Measurements from ENCODE around the gene OSBPL9. TPM values are rescaled to one million over a fixed set of nuclear protein-coding genes. Genes with fewer than 3 reads are reported as not detected.

Gene OSBPL9
- total and polyA plus RNA-seq, 4 donors, result 42.8 to 121 (median 78.8) TPM

GRCh38 chr1:51654000-51654399 is 37.1 kb downstream of the OSBPL9 start:
- Histone ChIP-seq H3K27ac (ENCODE audit: low read depth in 1 of 2, low read length in 2 of 2) (no peak overlapping the region), H3K36me3 (ENCODE audit: control insufficient read depth in 1 of 2, insufficient read depth in 2 of 2, low read length in 1 of 2) (peaks cover 2 to 3% of the 10 kb centered on the region in 2 donors), H3K9me3 (ENCODE audit: control insufficient read depth, low read length) (no peaks in the 10 kb centered on the region), H3K4me3 (ENCODE audit: low read length in 2 of 2) (no peak overlapping the region), H3K4me1 (ENCODE audit: control insufficient read depth in 1 of 2, insufficient read depth in 2 of 2, low read length in 2 of 2) (peaks cover 2 to 12% of the 10 kb centered on the region in 2 donors), H3K27me3 (ENCODE audit: control insufficient read depth in 1 of 2, insufficient read depth in 2 of 2, low read length in 1 of 2) (no peaks in the 10 kb centered on the region)
- WGBS, 2 donors, result 4 to 13% methylated on average over 1 of the region's 1 CpG
- intact Hi-C loops (cut with DNase I), result no loop called here
- DNase-seq (no peak), ATAC-seq (ENCODE audit: low FRiP score) (no peak)

- Histone ChIP-seq H3K27ac (ENCODE audit: low read depth in 1 of 2, low read length in 2 of 2) (no peak overlapping the region), H3K4me3 (ENCODE audit: low read length in 2 of 2) (no peak overlapping the region), H3K9me3 (ENCODE audit: control insufficient read depth, low read length) (no peaks in the 10 kb centered on the region), H3K27me3 (ENCODE audit: control insufficient read depth in 1 of 2, insufficient read depth in 2 of 2, low read length in 1 of 2) (no peaks in the 10 kb centered on the region), H3K36me3 (ENCODE audit: control insufficient read depth in 1 of 2, insufficient read depth in 2 of 2, low read length in 1 of 2) (peaks cover 0 to 2% of the 10 kb centered on the region in 2 donors), H3K4me1 (ENCODE audit: control insufficient read depth in 1 of 2, insufficient read depth in 2 of 2, low read length in 2 of 2) (peaks cover 2 to 9% of the 10 kb centered on the region in 2 donors)
- intact Hi-C loops (cut with DNase I), result loop anchor here (5.0 kb wide), 2 partner anchors 101 to 111 kb away; no protein-coding TSS in a partner anchor
- ATAC-seq (ENCODE audit: low FRiP score), result no peak
- no peak for DNase-seq
- 93 to 95% methylated on average over 4 of the region's 4 CpGs for WGBS, 2 donors
Observed at GRCh38 chr1:51656374-51656773, 39.5 kb downstream of the OSBPL9 start.

- intact Hi-C loops (cut with DNase I), result loop anchor here in 1 of 2 donors (5.0 kb wide), 1 partner anchor 72 kb away; no protein-coding TSS in a partner anchor
- no peak overlapping the region for H3K4me3 ChIP-seq (ENCODE audit: low read length in 2 of 2)
- no peak for DNase-seq
- ATAC-seq (ENCODE audit: low FRiP score), result peak; percentile 6
- H3K9me3 ChIP-seq (ENCODE audit: control insufficient read depth, low read length), result no peaks in the 10 kb centered on the region
- H3K4me1 ChIP-seq (ENCODE audit: control insufficient read depth in 1 of 2, insufficient read depth in 2 of 2, low read length in 2 of 2), result peaks cover 5 to 15% of the 10 kb centered on the region in 2 donors
- H3K27me3 ChIP-seq (ENCODE audit: control insufficient read depth in 1 of 2, insufficient read depth in 2 of 2, low read length in 1 of 2), result no peaks in the 10 kb centered on the region
- no peaks in the 10 kb centered on the region for H3K36me3 ChIP-seq (ENCODE audit: control insufficient read depth in 1 of 2, insufficient read depth in 2 of 2, low read length in 1 of 2)
- WGBS, 2 donors, result 32 to 37% methylated on average over 1 of the region's 1 CpG
- peak overlapping the region in 1 of 2 donors; percentile 28 for H3K27ac ChIP-seq (ENCODE audit: low read depth in 1 of 2, low read length in 2 of 2)
Observed at GRCh38 chr1:51660580-51660979, 43.7 kb downstream of the OSBPL9 start.

DNA sequence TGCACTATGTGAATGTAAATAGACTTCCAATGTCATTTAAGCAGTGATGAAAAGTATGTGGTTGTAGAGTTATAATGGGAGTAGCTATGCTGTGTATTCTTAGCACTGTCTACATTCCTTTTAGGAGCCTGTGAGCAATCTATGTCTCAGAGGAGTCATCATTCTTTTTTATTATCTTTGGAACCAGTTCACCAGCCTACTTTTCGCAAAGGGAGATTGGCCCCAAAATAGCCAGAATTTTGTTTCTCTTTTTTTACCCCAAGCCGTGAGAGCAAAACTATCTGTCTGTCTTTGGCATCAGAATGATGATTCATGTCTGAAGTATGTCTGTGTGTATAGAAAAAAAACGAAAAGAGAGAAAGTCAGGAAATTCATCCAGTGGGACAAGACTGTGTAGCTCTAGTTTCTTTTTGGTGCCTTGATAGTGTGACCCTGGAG is 44.2 kb downstream of the OSBPL9 start:
- intact Hi-C loops (cut with DNase I), result loop anchor here in 1 of 2 donors (5.0 kb wide), 1 partner anchor 71 kb away; no protein-coding TSS in a partner anchor
- WGBS, 2 donors, result 2 to 4% methylated on average over 3 of the region's 3 CpGs
- no peaks in the 10 kb centered on the region for H3K9me3 ChIP-seq (ENCODE audit: control insufficient read depth, low read length)
- H3K4me3 ChIP-seq (ENCODE audit: low read length in 2 of 2), result no peak overlapping the region
- H3K36me3 ChIP-seq (ENCODE audit: control insufficient read depth in 1 of 2, insufficient read depth in 2 of 2, low read length in 1 of 2), result no peaks in the 10 kb centered on the region
- no peaks in the 10 kb centered on the region for H3K27me3 ChIP-seq (ENCODE audit: control insufficient read depth in 1 of 2, insufficient read depth in 2 of 2, low read length in 1 of 2)
- ATAC-seq (ENCODE audit: low FRiP score) (peak; percentile 89), DNase-seq (no peak)
- H3K4me1 ChIP-seq (ENCODE audit: control insufficient read depth in 1 of 2, insufficient read depth in 2 of 2, low read length in 2 of 2), result peaks cover 5 to 13% of the 10 kb centered on the region in 2 donors
- H3K27ac ChIP-seq (ENCODE audit: low read depth in 1 of 2, low read length in 2 of 2), result peak overlapping the region; percentile 28 to 44

DNA sequence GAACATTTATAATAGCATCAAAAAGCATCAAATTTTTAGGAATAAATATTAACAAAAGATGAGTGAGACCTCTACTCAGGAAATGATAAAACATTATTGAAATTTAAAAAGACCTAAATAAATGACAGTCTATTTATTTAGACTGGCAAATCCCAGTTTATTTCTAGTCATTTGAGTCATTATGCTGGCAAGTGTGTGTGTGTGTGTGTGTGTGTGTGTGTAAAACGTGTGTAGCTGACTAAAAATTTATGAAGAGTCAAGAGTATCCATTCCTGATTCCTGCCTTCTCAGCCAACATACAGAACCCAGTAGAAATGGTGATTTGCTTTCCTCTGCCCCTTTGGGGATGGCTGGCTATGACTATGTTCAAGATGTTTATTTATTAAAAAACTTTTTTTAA is 46.2 kb downstream of the OSBPL9 start:
- no peaks in the 10 kb centered on the region for H3K9me3 ChIP-seq (ENCODE audit: control insufficient read depth, low read length)
- H3K4me1 ChIP-seq (ENCODE audit: control insufficient read depth in 1 of 2, insufficient read depth in 2 of 2, low read length in 2 of 2), result peaks cover 11 to 12% of the 10 kb centered on the region in 2 donors
- intact Hi-C loops (cut with DNase I), result loop anchor here in 1 of 2 donors (5.0 kb wide), 1 partner anchor 69 kb away; no protein-coding TSS in a partner anchor
- H3K4me3 ChIP-seq (ENCODE audit: low read length in 2 of 2), result no peak overlapping the region
- DNase-seq (no peak), ATAC-seq (ENCODE audit: low FRiP score) (no peak)
- 0 to 4% methylated on average over 1 of the region's 1 CpG for WGBS, 2 donors
- no peaks in the 10 kb centered on the region for H3K36me3 ChIP-seq (ENCODE audit: control insufficient read depth in 1 of 2, insufficient read depth in 2 of 2, low read length in 1 of 2)
- no peaks in the 10 kb centered on the region for H3K27me3 ChIP-seq (ENCODE audit: control insufficient read depth in 1 of 2, insufficient read depth in 2 of 2, low read length in 1 of 2)
- H3K27ac ChIP-seq (ENCODE audit: low read depth in 1 of 2, low read length in 2 of 2), result no peak overlapping the region

DNA sequence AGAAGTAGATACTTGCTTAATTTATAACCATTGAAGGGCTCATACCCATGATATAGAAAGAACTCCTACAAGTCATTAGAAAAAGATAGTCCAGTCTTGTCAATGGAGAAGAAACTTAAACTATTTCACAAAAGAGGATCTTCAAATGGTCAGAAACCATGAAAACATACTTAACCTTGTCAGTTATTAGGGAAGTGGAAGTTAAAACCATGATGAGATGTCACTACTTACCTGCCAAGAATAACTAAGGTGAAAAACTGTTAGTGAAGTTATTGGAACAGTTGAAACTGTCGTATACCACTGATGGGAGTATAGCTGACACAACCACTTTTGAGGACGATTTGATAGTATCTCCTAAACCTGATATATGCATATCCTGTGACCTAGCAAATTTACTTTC is 46.8 kb downstream of the OSBPL9 start:
- Histone ChIP-seq H3K4me3 (ENCODE audit: low read length in 2 of 2) (no peak overlapping the region), H3K36me3 (ENCODE audit: control insufficient read depth in 1 of 2, insufficient read depth in 2 of 2, low read length in 1 of 2) (no peaks in the 10 kb centered on the region), H3K27ac (ENCODE audit: low read depth in 1 of 2, low read length in 2 of 2) (no peak overlapping the region), H3K4me1 (ENCODE audit: control insufficient read depth in 1 of 2, insufficient read depth in 2 of 2, low read length in 2 of 2) (peaks cover 11 to 12% of the 10 kb centered on the region in 2 donors), H3K9me3 (ENCODE audit: control insufficient read depth, low read length) (no peaks in the 10 kb centered on the region), H3K27me3 (ENCODE audit: control insufficient read depth in 1 of 2, insufficient read depth in 2 of 2, low read length in 1 of 2) (no peaks in the 10 kb centered on the region)
- WGBS, 2 donors, result 88 to 91% methylated on average over 2 of the region's 2 CpGs
- intact Hi-C loops (cut with DNase I), result loop anchor here in 1 of 2 donors (5.0 kb wide), 1 partner anchor 69 kb away; no protein-coding TSS in a partner anchor
- DNase-seq, result no peak
- no peak for ATAC-seq (ENCODE audit: low FRiP score)

DNA sequence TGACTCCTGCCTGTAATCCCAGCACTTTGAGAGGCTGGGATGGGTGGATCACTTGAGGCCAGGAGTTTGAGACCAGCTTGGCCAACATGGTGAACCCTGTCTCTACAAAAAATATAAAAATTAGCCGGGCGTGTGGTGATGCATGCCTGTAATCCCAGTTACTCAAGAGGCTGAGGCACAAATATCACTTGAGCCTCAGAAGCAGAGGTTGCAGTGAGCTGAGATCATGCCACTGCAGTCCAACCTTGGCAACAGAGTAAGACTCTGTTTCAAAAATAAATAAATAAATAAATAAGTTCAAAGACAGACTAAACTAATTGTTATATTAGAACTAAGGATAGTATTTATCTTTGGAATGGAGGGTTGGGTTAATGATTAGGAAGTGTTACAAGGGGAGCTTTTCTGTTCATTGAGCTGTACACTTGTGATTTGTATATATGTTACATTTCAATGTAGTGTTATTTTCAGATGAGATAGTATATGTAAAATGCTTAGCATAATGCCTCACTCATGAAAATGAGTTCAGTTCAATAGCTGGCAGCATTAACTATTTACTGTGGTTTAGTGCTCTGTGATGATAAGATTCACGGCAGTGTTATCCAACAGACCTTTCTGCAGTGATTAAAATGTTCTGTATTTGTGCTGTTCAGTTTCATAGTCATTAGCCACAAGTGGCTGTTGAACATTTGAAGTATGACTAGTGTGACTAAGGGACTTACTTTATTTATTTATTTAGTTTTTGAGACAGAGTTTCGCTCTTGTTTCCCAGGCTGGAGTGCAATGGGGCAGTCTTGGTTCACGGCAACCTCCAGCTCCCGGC is 47.7 kb downstream of the OSBPL9 start:
- WGBS, 2 donors, result 66 to 74% methylated on average over 6 of the region's 6 CpGs
- H3K4me1 ChIP-seq (ENCODE audit: control insufficient read depth in 1 of 2, insufficient read depth in 2 of 2, low read length in 2 of 2), result peaks cover 11 to 16% of the 10 kb centered on the region in 2 donors
- intact Hi-C loops (cut with DNase I), result loop anchor here in 1 of 2 donors (5.0 kb wide), 1 partner anchor 68 kb away; no protein-coding TSS in a partner anchor

GRCh38 chr1:51666478-51666877 is 49.6 kb downstream of the OSBPL9 start:
- ATAC-seq (ENCODE audit: low FRiP score) (peak; percentile 76), DNase-seq (no peak)
- H3K36me3 ChIP-seq (ENCODE audit: control insufficient read depth in 1 of 2, insufficient read depth in 2 of 2, low read length in 1 of 2), result no peaks in the 10 kb centered on the region
- H3K4me1 ChIP-seq (ENCODE audit: control insufficient read depth in 1 of 2, insufficient read depth in 2 of 2, low read length in 2 of 2), result peaks cover 9 to 16% of the 10 kb centered on the region in 2 donors
- no peak overlapping the region for H3K4me3 ChIP-seq (ENCODE audit: low read length in 2 of 2)
- no peaks in the 10 kb centered on the region for H3K27me3 ChIP-seq (ENCODE audit: control insufficient read depth in 1 of 2, insufficient read depth in 2 of 2, low read length in 1 of 2)
- peak overlapping the region in 1 of 2 donors; percentile 82 for H3K27ac ChIP-seq (ENCODE audit: low read depth in 1 of 2, low read length in 2 of 2)
- H3K9me3 ChIP-seq (ENCODE audit: control insufficient read depth, low read length), result no peaks in the 10 kb centered on the region
- 5 to 6% methylated on average over 2 of the region's 2 CpGs for WGBS, 2 donors
- intact Hi-C loops (cut with DNase I), result no loop called here

More for the DNA sequence above, 47.7 kb downstream of the OSBPL9 start:
- DNase-seq, result no peak
- ATAC-seq (ENCODE audit: low FRiP score), result no peak
- Histone ChIP-seq H3K27ac (ENCODE audit: low read depth in 1 of 2, low read length in 2 of 2) (no peak overlapping the region), H3K27me3 (ENCODE audit: control insufficient read depth in 1 of 2, insufficient read depth in 2 of 2, low read length in 1 of 2) (no peaks in the 10 kb centered on the region), H3K4me3 (ENCODE audit: low read length in 2 of 2) (no peak overlapping the region), H3K9me3 (ENCODE audit: control insufficient read depth, low read length) (no peaks in the 10 kb centered on the region), H3K36me3 (ENCODE audit: control insufficient read depth in 1 of 2, insufficient read depth in 2 of 2, low read length in 1 of 2) (no peaks in the 10 kb centered on the region)
